ENCODE measurements around the gene ZFP3. TPM values are rescaled to one million over a fixed set of nuclear protein-coding genes. Genes with fewer than 3 reads are reported as not detected.

The ZFP3 gene
- total RNA-seq, 1 experiment from 2014 or later: 0.11 TPM

DNA sequence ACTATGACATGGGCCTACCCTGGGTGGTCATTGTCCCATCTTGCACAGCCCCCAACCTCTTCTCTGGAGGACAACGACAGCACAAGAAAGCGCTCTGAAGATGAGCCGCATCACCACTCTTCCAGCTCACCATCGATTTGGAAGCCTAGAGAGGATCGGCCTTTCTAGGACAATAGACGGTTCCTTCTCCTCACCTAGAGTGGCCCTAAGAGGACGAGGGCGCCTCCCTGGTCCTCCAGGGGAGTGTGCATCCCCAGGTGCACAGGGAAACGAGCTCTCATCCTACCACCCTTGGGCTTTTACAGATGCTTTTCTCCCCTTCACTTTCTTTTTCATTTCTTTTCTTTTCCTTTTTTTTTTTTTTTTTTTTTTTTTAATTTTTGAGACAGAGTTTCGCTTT, 22.7 kb upstream of the ZFP3 start:
- Mint-ChIP-seq H3K27ac (no peak overlapping the region), H3K4me1 (no peaks in the 10 kb centered on the region), H3K27me3 (ENCODE audit: low read depth) (peaks cover 30% of the 10 kb centered on the region), H3K9me3 (peaks cover 13 to 17% of the 10 kb centered on the region in 2 experiments), H3K4me3 (no peak overlapping the region), H3K36me3 (ENCODE audit: insufficient read depth in 1 of 3, low read depth in 3 of 3) (peaks cover 0 to 5% (median 2%) of the 10 kb centered on the region in 3 experiments; a peak in 3 of 7 replicates)
- Histone ChIP-seq H3K79me1 (ENCODE audit: insufficient read depth, low read depth, low read length, poor library complexity, severe bottlenecking) (no peaks in the 10 kb centered on the region), H3K23ac (ENCODE audit: insufficient read length, low read depth, low read length) (no peak overlapping the region), H3T11ph (ENCODE audit: low read length) (no peak overlapping the region), H3K27ac (ENCODE audit: insufficient read length, low read depth, low read length) (no peak overlapping the region), H3K4me2 (ENCODE audit: insufficient read depth, insufficient read length, low read length) (no peak overlapping the region), H2BK15ac (ENCODE audit: low read depth, low read length) (no peak overlapping the region), H3K14ac (ENCODE audit: insufficient read depth, low read length) (no peak overlapping the region), H4K91ac (ENCODE audit: insufficient read length, low read depth, low read length) (no peak overlapping the region), H2AFZ (ENCODE audit: low read length) (no peak overlapping the region), H3K56ac (ENCODE audit: insufficient read length, low read depth, low read length) (no peak overlapping the region), H4K20me1 (ENCODE audit: control insufficient read depth, insufficient read depth, insufficient read length) (no peaks in the 10 kb centered on the region), H2BK20ac (ENCODE audit: low read depth, low read length, poor library complexity, severe bottlenecking) (no peak overlapping the region), H3K18ac (ENCODE audit: insufficient read length, low read depth, low read length) (no peak overlapping the region), H3K23me2 (ENCODE audit: insufficient read length, low read depth, low read length, poor library complexity, severe bottlenecking) (no peaks in the 10 kb centered on the region), H4K8ac (replicated peaks; ENCODE audit: insufficient read length, low read depth, low read length) (no peak overlapping the region), H2BK5ac (ENCODE audit: insufficient read length, low read length) (no peak overlapping the region), H2BK120ac (ENCODE audit: low read depth, low read length, poor library complexity, severe bottlenecking) (no peak overlapping the region), H3K27me3 (ENCODE audit: insufficient read depth, low read length) (no peaks in the 10 kb centered on the region; the same call in 1 of the 2 replicates), H2AK5ac (ENCODE audit: insufficient read length, low read length) (no peak overlapping the region), H2BK12ac (ENCODE audit: insufficient read length, low read depth, low read length) (no peak overlapping the region), H3K4ac (ENCODE audit: low read depth, low read length) (no peak overlapping the region), H3K79me2 (ENCODE audit: insufficient read depth, low read length) (no peaks in the 10 kb centered on the region), H4K5ac (ENCODE audit: insufficient read length, low read depth, low read length) (no peak overlapping the region), H3K9ac (ENCODE audit: extremely low read depth, insufficient read length, low read length) (no peak overlapping the region), H3K9me3 (ENCODE audit: control insufficient read depth, low read depth, low read length) (no peaks in the 10 kb centered on the region), H3K4me1 (ENCODE audit: insufficient read depth, low read length) (no peaks in the 10 kb centered on the region)
- no peak for DNase-seq
- TF ChIP-seq, protein P1, sequence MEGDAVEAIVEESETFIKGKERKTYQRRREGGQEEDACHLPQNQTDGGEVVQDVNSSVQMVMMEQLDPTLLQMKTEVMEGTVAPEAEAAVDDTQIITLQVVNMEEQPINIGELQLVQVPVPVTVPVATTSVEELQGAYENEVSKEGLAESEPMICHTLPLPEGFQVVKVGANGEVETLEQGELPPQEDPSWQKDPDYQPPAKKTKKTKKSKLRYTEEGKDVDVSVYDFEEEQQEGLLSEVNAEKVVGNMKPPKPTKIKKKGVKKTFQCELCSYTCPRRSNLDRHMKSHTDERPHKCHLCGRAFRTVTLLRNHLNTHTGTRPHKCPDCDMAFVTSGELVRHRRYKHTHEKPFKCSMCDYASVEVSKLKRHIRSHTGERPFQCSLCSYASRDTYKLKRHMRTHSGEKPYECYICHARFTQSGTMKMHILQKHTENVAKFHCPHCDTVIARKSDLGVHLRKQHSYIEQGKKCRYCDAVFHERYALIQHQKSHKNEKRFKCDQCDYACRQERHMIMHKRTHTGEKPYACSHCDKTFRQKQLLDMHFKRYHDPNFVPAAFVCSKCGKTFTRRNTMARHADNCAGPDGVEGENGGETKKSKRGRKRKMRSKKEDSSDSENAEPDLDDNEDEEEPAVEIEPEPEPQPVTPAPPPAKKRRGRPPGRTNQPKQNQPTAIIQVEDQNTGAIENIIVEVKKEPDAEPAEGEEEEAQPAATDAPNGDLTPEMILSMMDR (conservative IDR thresholded peaks at IDR 0.05): peak; percentile 44; the same call in 2 of the 3 replicates
- no CpG with 5 or more reads among the region's 10 CpGs for WGBS (ENCODE audit: extremely low coverage, insufficient read length, low lambda C conversion rate)

All from H9 (cell line).